ENCODE results near the gene TMEM161B. TPM values are rescaled to one million over a fixed set of nuclear protein-coding genes. Genes with fewer than 3 reads are reported as not detected.
"Not testable (repeated sequence)": the region's sequence is repeated elsewhere in the genome, so short reads cannot be mapped to it uniquely, and the experiment has no call there.

TMEM161B gene
- 34.4 TPM for total RNA-seq (ENCODE audit: insufficient read depth, low replicate concordance)

DNA sequence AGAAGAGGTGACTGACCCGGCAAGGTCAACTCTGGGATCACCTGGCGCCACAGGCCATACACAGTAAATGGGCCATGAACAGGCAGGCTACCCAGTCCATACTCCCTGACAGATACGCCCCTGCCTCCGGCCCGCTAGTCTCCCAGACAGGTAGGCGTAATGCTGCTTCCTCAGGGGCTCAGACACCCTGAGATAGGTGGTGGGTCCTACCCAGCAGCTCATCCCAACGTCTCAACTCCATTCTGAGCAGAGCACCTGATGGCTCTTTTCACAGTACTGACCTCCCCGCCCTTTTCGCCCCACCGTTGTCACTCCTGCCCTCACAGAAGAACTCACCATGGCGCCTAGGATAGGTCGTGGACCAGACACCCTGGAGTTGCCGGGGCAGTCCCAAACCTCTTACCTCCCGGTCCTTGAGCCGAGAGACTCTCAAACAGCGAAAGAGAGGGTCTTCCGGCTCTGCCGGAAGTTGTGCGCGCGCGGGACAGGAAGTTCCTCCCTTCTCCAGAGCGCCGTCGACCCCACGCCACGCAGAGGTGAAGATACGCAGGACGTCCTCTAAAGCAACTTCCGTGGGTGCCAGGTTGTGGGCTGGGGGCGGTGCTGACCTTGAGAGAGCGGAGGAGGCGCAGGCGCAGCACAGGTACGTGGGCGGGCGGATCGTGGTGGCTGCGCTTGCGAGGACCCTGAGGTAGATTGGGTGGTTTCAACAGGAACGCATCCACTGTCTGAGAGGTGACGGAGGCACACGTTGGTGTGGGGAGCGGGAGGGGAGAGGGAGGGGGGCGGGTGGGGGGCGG lies at the start of gene TMEM161B:
Gene TMEM161B (minus strand): TSS at position 461 of the 800 bp plus-strand sequence. CDS start 122 bp downstream, at position 339.
- DNase-seq (ENCODE audit: low spot score): peak; percentile 96

DNA sequence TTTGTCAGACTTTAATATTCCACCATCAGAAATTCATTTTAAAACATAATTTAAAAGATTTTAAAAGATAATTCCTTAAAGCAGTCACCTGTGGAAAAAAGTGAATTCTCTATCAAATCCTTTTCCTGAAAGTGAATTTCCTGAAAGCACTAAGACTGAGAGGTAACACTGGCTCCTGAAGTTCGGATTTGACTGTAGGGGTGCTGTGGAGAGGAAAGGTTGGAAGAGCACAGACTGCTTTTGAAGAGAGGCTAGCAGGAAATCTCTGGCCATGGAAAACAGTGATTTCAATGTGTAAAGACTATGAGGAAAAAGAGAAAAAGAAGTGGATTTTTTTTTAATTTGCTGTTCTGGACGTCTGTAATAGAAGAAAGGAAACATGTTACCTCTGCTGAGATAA lies 35.7 kb upstream of the TMEM161B start:
- DNase-seq (ENCODE audit: low spot score): no peak

GRCh38 chr5:88298425-88298824 lies 29.8 kb upstream of the TMEM161B start:
- DNase-seq (ENCODE audit: low spot score): no peak

- no peak for DNase-seq (ENCODE audit: low spot score)
These were observed 22.2 kb upstream of the TMEM161B start for GRCh38 chr5:88290801-88291200.

- no peak for DNase-seq (ENCODE audit: low spot score)
These were observed 20.0 kb upstream of the TMEM161B start for GRCh38 chr5:88288528-88289197.

- DNase-seq (ENCODE audit: low spot score): no peak
These were observed 19.3 kb upstream of the TMEM161B start for GRCh38 chr5:88287846-88288527.

DNA sequence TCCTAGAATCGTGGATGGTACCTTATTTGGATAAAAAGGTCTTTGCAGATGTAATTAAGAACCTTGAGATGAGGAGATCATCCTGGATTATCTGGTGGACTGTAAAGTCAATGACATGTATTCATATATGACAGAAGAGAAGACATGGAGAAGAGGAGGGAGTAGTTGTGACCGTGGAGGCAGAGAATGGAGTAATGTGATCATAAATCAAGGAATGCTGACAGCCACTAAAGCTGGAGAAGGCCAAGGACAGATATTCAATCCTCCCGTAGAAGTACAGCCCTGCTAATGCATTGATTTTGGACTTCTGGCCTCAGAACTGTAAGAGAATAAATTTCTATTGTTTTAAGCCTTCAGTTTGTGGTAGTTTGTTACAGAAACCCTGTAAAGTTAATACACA lies 18.7 kb upstream of the TMEM161B start:
- DNase-seq (ENCODE audit: low spot score): no peak

- no peak for DNase-seq (ENCODE audit: low spot score)
These were observed 15.0 kb upstream of the TMEM161B start for GRCh38 chr5:88283690-88284089.

- DNase-seq (ENCODE audit: low spot score): no peak
These were observed 12.7 kb upstream of the TMEM161B start for GRCh38 chr5:88281322-88281721.

DNA sequence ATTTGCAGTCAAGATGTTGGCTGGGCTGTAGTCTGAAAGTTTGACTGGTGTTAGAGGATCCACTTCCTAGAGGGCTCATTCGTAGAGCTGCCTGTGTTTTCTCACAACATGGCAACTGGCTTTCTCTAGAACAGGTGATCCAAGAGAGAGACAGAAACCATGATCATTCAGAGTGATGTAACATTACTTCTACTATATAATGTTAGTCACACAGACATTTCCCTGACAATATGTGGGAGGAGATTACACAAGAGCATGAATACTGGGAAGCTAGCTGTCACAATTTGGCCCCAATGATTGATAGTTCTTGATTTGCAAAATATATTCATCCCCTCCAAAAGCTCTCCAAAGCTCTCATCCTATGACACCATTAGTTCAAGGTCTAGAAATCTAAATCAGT lies 10.9 kb upstream of the TMEM161B start:
- no peak for DNase-seq (ENCODE audit: low spot score)

DNA sequence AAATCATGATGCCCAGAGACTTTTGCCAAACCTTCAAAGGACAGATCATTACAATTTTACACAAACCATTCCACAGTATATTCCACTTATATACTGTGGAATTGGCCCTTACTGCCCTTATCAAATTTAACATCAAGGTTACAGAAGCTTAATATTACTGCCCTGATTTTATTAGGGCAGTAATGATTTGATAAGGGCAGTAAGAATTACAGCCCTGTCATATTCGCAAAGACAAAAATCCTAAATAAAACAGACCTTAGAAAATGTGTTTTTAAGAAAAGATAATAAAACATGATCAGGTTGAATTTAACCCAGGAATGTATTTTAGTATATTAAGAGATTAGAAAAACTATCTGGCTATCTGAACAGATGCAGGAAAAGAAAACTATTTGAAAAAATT lies 7.7 kb upstream of the TMEM161B start:
- DNase-seq (ENCODE audit: low spot score): no peak

GRCh38 chr5:88275581-88275980 lies 6.9 kb upstream of the TMEM161B start:
- no peak for DNase-seq (ENCODE audit: low spot score)

DNA sequence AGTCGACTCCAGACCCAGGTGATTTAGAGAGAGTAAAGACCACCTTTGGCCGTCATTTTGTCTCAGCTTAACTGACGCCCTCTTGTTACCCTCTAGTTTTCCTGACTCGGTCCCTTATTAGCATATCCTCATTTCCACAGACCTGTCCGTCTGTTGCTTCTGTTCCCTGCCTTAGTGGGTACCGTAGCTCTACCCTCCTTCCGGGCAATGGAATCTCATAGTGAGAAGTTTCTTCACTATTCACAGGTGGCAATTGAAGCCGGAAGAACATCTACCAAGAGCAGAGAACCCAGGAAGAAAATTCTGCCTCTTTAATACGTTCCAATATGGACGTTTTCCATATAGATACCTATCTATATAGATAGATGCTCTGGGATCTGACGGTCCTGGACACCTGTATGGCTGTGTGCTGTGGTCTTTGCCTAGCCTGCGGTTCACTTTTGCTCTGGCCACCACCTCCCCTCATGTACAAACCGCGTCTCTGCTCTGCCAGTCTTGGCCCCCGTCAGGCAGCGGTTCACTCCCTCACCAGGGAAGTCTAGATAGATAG lies 652 bp upstream of the TMEM161B start:
- DNase-seq (ENCODE audit: low spot score): peak; percentile 13

GRCh38 chr5:88264565-88264964 lies 4.1 kb downstream of the TMEM161B start:
- DNase-seq (ENCODE audit: low spot score): not testable (repeated sequence)

DNA sequence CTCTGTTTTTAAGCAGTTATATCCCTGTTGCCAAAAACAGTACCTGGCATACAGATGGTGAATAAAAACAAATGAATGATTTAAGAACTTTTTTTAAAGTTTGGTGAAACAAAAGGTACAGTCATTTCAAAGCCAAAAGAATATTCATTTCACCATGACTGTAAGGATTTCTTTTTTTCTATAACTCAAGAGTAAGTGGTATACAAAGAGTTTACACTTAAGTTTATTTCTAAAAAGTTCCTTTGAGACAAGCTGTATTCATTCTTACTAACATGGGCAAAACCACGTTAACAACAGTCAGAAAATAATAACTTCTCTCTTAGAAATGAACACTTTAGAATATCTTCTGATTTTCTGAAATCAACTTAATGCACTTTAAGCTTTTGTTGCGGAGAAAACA lies 5.3 kb downstream of the TMEM161B start:
- no peak for DNase-seq (ENCODE audit: low spot score)

GRCh38 chr5:88262116-88262515 lies 6.5 kb downstream of the TMEM161B start:
- DNase-seq (ENCODE audit: low spot score): no peak

DNA sequence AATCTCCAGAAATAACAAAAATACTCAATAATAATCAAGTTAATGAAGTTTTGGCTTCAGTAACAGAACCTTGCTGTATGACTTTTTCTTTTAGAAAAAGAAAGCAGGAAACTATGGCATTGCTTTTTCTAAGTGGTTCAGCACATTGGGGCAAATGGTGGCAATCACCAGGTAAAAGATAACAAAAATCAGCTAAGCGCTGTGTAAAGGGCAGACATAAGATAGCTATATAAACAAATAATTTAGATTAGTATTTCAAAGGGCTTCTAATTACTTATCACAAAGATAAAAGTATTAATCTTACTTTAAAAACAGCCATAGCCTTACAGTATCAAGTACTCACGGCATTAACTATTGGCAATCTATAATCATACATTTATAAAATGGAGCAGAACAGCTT lies 10.0 kb downstream of the TMEM161B start:
- DNase-seq (ENCODE audit: low spot score): no peak

DNA sequence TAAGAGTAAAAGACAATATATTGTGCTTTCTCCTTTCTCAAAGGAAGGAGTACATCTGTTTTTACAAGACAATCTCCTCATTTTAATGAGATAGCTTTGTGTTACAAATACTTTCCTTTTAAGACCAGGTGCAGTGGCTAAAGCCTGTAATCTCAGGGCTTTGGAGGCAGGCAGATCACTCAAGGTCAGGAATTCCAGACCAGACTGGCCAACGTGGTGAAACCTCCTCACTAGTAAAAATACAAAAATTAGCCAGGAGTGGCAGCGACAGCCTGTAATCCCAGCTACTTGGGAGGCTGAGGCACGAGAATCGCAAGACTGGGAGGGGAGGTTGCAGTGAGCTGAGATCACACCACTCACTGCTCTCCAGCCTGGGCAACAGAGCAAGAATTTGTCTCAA lies 11.8 kb downstream of the TMEM161B start:
- no peak for DNase-seq (ENCODE audit: low spot score)

DNA sequence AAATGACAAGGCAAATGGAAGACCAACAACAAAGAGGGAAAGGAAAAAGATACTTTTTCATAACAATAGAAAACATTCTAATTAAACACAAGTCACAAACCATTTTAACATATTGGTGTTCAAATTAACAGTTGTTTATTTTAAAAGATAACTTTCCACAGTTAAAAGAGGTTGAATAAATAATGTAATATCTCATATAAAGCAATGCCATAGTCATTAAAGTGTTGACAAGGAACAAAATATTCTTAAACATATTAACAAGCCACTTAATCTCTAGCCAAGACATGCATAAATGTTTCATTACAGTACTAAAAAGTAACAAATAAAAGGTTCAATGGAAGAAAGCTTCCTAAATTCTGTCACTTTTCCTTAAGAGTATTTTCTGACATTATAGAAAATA lies 12.6 kb downstream of the TMEM161B start:
- DNase-seq (ENCODE audit: low spot score): no peak

GRCh38 chr5:88254320-88254719 lies 14.3 kb downstream of the TMEM161B start:
- DNase-seq (ENCODE audit: low spot score): no peak

DNA sequence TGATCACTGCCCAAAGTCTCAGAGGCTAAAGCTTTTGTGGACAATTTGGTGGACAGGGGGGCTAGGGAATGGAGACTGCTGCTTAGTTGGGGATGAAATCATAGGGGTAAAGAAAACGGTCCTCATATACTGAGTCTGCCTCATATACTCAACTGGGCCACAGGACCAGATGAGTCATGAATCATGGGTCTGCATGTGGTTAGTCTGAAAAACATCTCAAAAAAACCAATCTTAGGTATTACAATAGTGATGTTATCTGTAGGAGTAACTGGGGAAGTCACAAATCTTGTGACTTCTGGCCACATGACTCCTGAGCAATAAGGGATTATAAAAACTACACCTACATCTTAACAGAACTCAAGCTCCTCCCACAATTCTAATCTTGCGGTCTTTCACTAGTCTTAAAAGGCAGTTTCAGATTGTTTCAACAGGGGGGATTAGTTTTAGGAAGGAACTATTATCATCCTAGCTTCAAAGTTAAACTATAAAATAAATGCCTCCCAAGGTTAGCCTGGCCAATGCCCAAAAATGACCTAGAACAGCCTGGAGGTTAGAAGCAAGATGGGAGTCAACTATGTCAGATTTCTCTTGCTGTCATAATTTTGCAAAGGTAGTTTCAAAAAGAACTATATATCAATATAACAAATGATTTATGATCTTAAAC lies 17.5 kb downstream of the TMEM161B start:
- no peak for DNase-seq (ENCODE audit: low spot score)

- DNase-seq (ENCODE audit: low spot score): no peak
These were observed 18.6 kb downstream of the TMEM161B start for GRCh38 chr5:88250010-88250409.

All from umbilical cord (tissue), 2 donors.